Frontal cortex (tissue), 4 donors: ENCODE results near the gene NUDT5. TPM values are rescaled to one million over a fixed set of nuclear protein-coding genes. Genes with fewer than 3 reads are reported as not detected.

Source experiments
- DNase-seq, 2 donors: peaks; one replicate each; pipeline ENCODE4 v3.0.0; 2012; ENCODE audit warnings: low spot score in 2 of 2
- FAIRE-seq: peaks from 2 replicates; lab custom pipeline; 2012; peaks lifted over from hg19 to GRCh38; lab: Jason Lieb, UNC
- total RNA-seq: library from RNA; depleted of rRNA; stranded (reverse); fragments of >200 nt; gene quantifications from one replicate; pipeline ENCODE4 v1.2.3, GENCODE V29; 2014
- donor health status: control.
- donor health status: control.
- donor health status: control.

The NUDT5 gene
- total RNA-seq, 1 donor from 2014 or later: 14.3 TPM

DNA sequence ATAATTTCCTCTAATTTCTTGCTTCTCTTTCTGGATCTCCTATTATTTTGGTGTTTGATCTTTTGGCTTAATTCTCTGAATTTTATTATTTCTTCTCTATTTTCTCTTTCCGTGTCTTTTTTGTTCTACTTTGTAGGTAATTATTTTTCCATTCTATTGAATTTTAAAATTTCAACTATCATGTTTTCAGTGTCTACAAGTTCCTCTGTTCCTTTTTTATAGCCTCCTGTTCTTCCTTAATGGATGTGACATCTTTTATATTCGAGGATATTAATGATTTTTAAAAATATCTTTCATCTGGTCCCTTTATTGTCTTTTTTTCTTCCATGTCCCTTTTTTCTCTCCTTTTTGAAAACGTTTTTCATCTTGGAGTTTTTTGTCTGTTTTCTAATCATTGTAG lies 11.4 kb upstream of the NUDT5 start:
- FAIRE-seq (no peak), DNase-seq (no peak)

DNA sequence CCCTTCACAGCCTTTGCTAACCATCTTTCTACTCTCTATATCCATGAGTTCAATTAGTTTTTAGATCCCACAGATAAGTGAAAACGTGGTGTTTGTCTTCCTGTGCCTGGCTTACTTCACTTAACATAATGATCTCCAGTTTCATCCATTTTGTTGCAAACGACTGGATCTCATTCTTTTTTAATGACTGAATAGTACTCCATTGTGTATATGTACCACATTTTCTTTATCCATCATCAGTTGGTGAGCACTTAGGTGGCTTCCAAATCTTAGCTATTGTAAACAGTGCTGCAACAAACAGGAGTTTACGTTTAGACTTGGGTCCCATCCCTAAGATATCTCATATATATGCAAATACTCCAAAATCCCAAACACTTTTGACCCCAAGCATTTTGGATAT lies 9.4 kb upstream of the NUDT5 start:
- FAIRE-seq: no peak
- no peak for DNase-seq

DNA sequence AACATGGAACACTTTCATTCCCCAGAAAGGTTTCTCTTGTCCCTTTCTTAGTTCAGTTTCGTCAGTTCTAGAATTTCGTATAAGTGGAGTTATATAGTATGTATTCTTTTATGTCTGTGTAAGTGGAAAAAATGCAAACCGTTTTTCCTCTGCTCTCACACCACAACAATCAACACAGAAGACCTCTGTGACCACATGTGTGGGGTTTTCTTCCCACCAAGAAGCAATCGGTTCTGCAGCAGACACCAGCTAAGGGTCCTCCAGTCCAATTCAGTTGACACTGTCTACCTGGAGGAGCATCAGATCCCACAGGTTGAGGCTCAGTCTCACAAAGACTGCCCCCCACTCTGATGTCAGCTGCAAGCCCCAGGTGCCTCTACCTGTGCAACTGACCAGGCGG lies 6.5 kb upstream of the NUDT5 start:
- FAIRE-seq (no peak), DNase-seq (no peak)

DNA sequence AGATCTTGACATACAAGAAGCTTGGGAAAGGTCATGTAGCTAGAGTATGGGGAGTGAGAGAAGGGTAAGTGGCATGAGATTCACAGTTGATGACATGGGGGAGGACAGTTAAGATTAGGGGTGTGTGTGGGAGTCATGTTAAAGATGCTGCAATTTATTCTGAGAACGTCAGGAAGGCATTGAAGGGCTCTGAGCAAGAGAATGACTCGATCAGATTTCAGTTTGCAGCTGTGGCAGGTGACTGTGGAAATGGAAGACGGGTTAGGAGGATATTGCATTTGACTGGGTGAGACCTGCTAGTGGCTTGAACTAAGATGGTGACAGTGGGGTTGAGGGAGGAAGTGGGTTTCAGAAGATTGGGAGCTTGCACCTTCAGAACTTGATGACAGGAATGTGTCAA lies 5.9 kb upstream of the NUDT5 start:
- no peak for DNase-seq
- no peak for FAIRE-seq

DNA sequence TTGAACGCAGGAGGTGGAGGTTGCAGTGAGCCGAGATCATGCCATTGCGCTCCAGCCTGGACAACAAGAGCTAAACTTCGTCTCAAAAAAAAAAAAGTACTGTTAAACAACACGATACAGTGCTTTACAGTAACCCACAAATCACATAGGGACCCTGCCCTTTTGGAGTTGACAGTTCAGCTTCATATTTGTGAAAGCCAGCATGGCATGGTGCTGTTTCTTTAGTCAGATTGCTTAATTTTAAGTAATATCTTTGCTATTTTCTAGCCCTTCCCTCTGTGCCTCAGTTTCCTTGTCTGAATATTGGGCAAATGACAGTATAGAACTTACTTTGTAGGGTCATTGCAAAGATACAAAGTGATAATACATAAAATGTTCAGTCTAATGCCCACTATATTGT lies 5.2 kb upstream of the NUDT5 start:
- no peak for DNase-seq

DNA sequence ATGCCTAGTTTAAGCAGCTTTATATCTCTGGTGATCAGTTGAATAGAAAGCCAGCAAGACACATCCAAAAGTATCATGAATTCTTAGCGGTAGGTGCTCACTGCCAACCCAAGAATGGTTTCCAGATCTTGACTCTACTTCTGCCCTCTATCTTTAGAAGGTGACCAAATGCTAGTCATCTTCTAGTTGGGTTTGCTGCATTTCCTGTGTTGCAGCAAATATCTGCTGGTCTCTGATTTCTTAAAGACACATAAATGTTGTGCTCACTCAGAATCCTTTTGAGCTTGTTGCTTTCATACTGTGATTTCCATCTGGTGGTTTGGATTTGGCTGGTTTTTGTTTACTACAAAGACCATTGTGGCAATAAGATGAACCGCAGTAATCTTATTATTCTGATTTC lies 2.5 kb upstream of the NUDT5 start:
- DNase-seq (no peak), FAIRE-seq (no peak)

More for the DNA sequence above, 5.2 kb upstream of the NUDT5 start:
- FAIRE-seq: no peak

DNA sequence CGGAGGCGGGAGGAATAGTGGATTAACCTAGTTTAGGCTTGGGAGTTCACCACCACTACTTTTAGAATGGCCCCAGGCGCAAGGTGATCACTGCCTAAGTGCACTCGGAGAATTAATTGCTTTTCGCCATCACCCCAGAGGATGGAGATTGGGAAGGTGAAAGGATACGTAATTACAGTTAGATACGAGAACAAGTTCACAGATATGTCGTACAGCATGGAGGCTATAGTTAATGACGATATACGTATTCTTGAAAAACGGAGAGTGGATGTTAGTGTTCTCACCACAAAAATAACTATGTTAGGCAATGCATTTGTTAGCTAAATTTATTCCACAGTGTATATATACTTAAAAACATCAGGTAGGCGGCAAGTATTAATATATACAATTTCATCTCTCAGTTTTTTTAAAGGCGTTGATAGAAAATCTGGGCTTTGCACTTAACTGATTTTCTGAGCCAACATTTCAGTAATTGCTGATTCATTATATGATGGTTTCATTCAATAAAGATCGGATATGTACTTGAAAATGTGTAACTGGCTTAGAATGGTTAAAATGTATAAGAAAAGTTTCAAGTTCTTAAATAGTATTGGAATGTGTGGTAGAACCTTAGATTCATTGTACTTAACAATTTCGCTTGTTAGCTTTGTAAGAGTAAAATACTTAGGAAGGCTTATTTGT lies 980 bp upstream of the NUDT5 start:
- FAIRE-seq: no peak
- no peak for DNase-seq

DNA sequence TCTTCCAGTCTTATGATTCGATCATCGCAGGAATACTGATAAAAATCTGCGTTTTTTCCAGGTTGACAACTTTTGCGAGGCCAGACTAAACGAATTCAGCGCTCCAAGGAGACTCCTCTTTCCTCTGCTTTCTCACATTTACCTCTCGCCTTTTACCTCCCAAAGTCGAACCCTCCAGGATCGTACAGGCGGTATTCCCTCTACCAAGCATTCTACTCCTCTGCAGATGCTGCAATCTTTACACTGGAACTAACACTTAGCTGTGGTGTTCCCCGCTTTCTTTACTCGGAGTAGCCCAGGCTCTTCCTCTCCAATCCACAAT lies 449 bp downstream of the NUDT5 start:
- FAIRE-seq (no peak), DNase-seq (peak; percentile 13 to 29)

DNA sequence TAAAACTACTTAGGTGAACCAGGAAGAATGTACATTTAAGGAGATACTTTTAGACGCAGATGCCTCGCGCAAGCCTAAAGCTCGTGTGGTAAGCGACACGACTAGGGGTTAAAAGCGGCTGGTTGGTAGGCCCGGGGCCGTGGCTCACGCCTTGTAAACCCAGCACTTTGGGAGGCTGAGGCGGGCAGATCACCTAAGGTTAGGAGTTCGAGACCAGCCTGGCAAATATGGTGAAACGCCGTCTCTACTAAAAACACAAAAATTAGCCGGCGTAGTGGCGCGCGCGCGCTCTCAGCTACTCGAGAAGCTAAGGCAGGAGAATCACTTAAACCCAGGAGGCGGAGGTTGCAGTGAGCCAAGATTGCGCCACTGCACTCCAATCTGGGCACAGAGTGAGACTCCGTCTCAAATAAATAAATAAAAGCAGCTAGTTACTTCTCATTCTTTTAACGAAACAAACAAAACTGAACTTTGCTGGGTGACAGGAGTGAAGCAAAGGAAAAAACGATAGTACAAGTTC lies 879 bp downstream of the NUDT5 start:
- FAIRE-seq (no peak), DNase-seq (no peak)

DNA sequence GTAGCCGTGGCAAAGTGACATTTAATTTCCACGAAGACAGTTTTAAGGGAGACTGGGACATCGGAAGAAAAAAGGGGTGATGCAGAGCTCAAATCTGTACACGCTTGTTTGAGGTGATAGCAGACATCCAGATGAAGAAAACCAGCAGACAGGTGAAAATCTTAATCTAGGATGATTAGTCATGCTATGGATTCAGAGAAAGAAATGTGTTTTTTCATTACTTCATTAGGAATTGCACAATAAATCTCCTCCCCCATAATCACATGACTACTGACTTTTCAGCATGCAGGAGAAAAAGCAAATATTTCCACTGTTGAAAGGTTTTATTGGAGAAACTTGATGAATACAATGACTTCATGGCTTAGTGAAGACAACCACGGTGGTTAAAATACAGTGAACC lies 2.5 kb downstream of the NUDT5 start:
- no peak for FAIRE-seq
- DNase-seq: no peak

DNA sequence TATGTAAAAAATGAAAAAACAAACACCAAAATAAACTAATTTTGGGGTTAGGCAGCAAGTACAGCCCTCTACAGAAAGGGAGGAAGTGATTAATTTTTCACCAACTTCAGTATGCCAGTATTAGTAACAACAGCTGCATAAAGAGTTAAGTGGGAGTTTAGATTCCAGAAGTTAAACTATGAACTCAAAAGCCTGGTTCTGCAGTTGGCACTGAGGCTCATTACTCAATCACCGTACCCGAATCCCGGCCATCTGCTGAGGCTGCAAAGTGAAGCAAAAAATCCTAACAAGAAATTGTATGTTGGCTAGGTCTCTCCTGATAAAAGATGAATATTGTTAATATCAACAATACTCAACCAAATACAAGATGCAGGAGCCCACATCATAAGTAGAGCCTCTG lies 4.0 kb downstream of the NUDT5 start:
- DNase-seq (no peak), FAIRE-seq (no peak)

DNA sequence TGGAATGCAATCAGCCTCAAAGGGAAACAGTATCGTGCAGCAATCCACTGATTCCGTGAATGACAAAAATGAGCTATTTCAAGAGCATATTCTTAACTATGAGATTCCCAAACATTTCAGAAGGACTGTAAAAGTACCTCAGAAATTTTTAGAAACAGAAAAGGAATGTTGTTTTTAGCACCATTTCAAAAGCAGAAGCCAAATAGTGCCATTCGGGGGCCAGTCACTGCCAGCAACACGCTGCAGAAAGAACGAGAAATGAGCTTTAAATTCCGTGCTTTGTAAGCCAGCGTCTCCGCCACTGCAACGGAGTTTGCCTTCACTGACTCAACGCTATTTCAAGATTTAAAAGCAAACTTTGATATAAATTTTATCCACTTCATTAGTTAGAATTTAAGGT lies 6.3 kb downstream of the NUDT5 start:
- no peak for DNase-seq
- FAIRE-seq: no peak

DNA sequence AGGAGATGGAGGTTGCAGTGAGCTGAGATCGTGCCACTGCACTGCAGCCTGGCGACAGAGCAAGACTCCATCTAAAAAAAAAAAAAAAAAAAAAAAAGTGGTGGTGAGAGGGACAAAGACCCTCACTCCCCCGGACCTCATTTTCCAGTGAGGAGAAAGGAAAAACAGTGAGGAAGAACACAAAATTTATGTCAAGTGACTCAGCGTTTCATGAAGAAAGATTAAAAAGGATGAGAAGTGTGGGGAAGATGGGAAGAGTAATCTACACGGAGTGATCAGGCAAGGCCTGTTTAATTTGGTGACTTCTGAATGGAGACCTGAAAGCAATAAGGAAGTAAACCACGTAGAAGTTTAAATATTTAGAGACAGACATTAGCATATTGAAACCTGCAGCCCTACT lies 7.0 kb downstream of the NUDT5 start:
- no peak for FAIRE-seq
- DNase-seq: no peak

DNA sequence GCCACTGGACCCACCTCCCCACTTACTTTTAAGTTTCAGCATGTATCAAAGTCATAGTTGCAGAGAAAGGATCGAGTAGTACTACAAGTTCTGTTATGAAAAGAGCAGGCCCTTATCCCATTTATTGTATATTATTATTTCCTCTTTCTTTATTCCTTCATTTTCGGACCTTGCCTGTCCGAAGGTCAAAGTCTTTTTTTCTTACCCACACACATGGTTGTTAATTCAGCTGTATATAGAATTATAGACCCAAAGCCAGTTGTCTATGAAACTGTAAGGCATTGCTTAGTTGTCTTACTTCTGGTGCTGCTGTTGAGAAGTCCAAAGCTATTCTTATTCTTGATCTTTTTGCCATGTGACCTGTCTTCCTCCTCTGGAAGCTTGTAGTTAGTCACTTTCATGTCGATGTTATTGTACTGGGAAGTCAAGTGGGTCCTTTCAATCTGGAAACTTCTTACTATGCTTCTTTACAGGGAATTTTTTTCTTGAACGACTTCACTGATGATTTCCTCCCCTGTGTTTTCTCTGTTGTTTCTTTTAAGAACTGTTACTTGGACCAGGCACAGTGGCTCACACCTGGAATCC lies 8.3 kb downstream of the NUDT5 start:
- no peak for DNase-seq
- FAIRE-seq: no peak

DNA sequence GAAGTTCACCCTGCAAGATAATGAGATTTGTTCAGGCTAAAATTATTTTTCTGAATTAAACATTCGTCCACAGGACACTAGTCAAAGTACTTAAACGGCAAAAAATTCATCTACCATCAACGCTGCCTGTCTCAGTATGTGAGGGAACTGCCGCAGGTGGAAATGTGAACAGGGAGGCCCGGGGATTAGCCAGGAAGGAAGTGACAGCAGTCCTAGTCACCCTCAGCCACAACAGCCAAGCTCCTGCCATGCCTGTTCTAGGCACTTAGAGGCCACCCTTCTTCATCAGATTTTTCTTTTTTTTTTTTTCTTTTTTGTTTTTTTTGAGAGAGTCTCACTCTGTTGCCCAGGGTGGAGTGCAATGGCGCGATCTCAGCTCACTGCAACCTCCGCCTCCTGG lies 9.4 kb downstream of the NUDT5 start:
- FAIRE-seq (no peak), DNase-seq (no peak)

DNA sequence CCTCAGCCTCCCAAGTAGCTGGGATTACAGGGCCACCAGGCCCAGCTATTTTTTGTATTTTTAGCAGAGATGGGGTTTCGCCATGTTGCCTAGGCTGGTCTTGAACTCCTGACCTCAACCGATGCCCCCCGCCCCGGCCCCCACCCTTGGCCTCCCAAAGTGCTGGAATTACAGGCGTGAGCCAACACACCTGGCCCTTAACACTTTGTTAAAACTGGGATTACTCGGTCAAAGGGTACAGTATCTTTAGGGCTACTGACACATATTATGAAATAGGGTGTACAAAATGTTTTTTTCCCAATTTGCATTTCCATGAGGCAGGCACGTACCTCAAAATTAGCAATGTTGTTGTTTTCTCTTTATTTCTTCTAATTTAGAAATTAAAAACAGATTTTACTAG lies 11.5 kb downstream of the NUDT5 start:
- DNase-seq: no peak
- no peak for FAIRE-seq

DNA sequence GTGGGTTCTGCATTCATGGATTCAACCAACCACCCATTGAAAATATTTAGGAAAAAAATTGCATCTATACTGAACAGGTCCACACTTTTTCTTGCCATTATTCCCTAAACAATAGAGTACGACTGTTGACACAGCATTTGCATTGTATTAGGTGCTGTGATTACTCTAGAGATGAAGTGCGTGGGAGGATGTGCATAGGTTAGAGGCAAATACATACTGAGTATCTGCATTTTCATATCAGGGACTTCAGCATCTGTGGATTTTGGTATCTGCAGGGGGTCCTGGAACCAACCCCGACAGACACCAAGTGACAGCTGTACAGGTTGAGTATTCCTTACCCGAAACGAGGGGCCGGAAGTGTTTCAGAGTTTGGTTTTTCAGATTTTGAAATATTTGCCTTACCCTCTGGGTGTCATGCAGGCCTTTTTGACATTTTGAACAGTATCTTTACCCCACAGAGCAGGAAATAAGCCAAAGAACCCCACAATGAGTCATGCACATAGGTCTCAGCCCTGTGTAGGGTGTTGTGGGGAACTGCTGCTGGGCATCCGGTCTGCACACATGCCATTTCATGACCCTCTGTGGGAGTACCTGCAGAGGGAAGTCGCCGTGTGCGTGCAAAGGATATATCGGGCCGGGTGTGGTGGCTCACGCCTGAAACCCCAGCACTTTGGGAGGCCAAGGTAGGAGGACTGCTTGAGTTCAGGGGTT lies 14.5 kb downstream of the NUDT5 start:
- DNase-seq: no peak
- no peak for FAIRE-seq

DNA sequence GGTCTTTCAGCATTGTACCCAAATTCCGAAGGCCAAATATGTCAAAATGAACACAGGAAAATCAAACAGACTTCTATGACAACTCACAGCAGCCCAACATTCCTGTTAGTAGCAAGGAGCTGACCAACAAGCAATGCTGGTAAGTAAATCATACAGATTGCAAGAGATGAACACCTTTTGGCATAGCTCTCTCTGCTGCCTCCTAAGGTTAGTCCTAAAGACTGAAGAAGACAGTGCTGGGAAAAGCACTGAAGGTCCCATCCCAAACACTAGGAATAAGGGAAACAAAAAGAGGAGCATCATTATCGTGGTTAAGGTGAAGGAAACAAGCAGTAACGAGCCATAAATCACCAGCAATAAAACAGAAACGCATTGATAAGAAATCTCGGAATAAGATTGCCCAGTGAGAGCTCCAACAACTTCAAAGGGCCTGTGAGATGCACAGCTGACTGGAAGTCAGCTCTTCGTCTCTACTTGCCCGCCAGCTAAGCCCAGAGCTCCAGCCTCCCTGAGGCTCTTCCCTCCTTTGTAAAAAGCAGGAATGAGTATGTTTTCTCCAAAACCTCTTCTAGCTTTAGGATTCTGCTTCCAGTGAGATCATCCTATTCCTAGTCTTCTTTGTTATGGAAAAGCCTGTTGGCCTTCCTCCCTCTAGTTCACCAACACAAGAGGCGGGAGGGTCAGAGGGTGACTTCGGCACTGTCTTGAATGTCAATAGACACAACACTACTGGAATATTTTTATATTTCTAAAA lies 15.3 kb downstream of the NUDT5 start:
- no peak for FAIRE-seq
- DNase-seq: no peak

DNA sequence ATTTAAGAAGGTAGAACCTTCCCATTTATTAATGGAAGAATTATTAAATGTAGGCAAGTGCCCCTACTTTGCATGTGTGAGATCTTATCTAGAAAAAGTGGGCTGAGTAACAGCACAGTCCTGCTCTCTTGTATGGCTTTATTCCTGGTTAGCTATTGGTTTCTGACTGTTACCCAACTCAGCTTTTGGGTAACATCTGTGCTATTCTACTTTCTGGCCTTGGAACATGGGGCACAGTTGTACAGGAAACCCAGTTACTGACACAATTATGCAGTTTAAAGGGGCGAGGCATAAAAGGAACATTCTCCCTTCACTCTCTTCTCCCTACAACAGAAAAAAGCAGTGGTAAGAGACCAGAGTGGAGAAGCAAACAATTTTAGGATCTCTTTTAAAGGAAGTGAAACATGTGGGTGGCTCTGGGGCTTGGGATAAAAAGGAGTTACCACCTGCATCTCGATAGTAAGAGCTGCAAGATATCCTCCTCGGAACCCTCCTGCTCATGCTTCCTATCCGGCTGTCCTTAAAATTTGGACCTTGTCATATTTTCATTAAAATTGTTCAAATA lies 16.0 kb downstream of the NUDT5 start:
- DNase-seq (no peak), FAIRE-seq (no peak)

DNA sequence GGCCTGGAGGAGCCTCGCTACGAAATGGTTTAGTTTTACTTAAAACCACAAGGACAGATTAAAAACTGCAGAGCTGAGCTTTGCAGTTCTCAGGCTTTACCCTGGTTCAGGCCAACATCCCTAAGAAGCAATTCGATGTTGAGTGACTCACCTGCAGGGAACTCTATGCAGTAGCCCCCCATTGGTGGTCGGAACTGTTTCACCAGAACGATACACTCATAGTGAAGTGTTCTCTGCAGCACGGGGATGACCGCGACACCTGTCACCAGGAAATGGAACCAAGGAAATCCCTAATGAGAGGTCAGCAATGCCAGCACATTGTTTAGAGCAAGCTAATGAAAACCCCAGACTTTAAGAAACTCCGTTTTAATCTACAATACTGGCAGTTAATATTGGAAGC lies 18.0 kb downstream of the NUDT5 start:
- FAIRE-seq: no peak

More for the DNA sequence above, 18.0 kb downstream of the NUDT5 start:
- DNase-seq: no peak
